Chondrocyte (in vitro differentiated cells): ENCODE data around the gene TMTC2. TPM values are rescaled to one million over a fixed set of nuclear protein-coding genes. Genes with fewer than 3 reads are reported as not detected.

ENCODE experiments used
- DNase-seq: peaks from one replicate; pipeline ENCODE4 v3.0.0; 2021; ENCODE audit warnings: mixed read lengths, low spot score
- H3K27ac Mint-ChIP-seq: one replicate; pipeline ENCODE4 v1.8.0; 2021; ENCODE audit warnings: mild to moderate bottlenecking, moderate library complexity, mixed read lengths; ENCODE audit not compliant: unreplicated experiment
- H3K27me3 Mint-ChIP-seq: 2 replicates; pipeline ENCODE4 v1.8.0; 2021; ENCODE audit warnings: low read depth, mixed read lengths
- H3K36me3 Mint-ChIP-seq: 2 replicates; pipeline ENCODE4 v1.8.0; 2021; ENCODE audit warnings: low read depth, mixed read lengths
- H3K4me1 Mint-ChIP-seq: 2 replicates; pipeline ENCODE4 v1.8.0; 2021; ENCODE audit warnings: low read depth, mild to moderate bottlenecking, mixed read lengths
- H3K4me3 Mint-ChIP-seq: one replicate; pipeline ENCODE4 v1.8.0; 2021; ENCODE audit warnings: mild to moderate bottlenecking, moderate library complexity, mixed read lengths; ENCODE audit not compliant: unreplicated experiment
- H3K9me3 Mint-ChIP-seq: 2 replicates; pipeline ENCODE4 v1.8.0; 2021; ENCODE audit warnings: low read depth, mixed read lengths
- total RNA-seq: library from RNA; stranded (reverse); gene quantifications from 3 replicates; pipeline ENCODE4 v1.2.1, GENCODE V29; 2021
- TF ChIP-seq, protein P1 (sequence below): fragments of 200-600 bp; sonication (generic); IDR thresholded peaks from 2 replicates; pipeline ENCODE4 v1.5.0; 2021; ENCODE audit warnings: antibody characterized with exemption, mild to moderate bottlenecking, moderate library complexity

TMTC2 gene
- total RNA-seq, 1 donor from 2014 or later = 1.4 TPM

- TF ChIP-seq, protein P1, sequence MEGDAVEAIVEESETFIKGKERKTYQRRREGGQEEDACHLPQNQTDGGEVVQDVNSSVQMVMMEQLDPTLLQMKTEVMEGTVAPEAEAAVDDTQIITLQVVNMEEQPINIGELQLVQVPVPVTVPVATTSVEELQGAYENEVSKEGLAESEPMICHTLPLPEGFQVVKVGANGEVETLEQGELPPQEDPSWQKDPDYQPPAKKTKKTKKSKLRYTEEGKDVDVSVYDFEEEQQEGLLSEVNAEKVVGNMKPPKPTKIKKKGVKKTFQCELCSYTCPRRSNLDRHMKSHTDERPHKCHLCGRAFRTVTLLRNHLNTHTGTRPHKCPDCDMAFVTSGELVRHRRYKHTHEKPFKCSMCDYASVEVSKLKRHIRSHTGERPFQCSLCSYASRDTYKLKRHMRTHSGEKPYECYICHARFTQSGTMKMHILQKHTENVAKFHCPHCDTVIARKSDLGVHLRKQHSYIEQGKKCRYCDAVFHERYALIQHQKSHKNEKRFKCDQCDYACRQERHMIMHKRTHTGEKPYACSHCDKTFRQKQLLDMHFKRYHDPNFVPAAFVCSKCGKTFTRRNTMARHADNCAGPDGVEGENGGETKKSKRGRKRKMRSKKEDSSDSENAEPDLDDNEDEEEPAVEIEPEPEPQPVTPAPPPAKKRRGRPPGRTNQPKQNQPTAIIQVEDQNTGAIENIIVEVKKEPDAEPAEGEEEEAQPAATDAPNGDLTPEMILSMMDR = no peak
- Mint-ChIP-seq H3K4me1 (peaks cover 10% of the 10 kb centered on the region), H3K27ac (no peak overlapping the region), H3K9me3 (no peaks in the 10 kb centered on the region), H3K4me3 (no peak overlapping the region), H3K27me3 (peaks cover 1% of the 10 kb centered on the region), H3K36me3 (no peaks in the 10 kb centered on the region)
- no peak for DNase-seq
Observed at GRCh38 chr12:82690006-82690405, 3.3 kb downstream of the TMTC2 start.

- no peak overlapping the region for H3K27ac Mint-ChIP-seq
- peaks cover 16% of the 10 kb centered on the region for H3K4me1 Mint-ChIP-seq
- no peak overlapping the region for H3K4me3 Mint-ChIP-seq
- no peaks in the 10 kb centered on the region for H3K9me3 Mint-ChIP-seq
- H3K36me3 Mint-ChIP-seq = no peaks in the 10 kb centered on the region
- peaks cover 1% of the 10 kb centered on the region for H3K27me3 Mint-ChIP-seq
- TF ChIP-seq, protein P1 = no peak
- no peak for DNase-seq
Observed at GRCh38 chr12:82691513-82691912, 4.8 kb downstream of the TMTC2 start.

GRCh38 chr12:82694276-82694675 lies 7.6 kb downstream of the TMTC2 start:
- Mint-ChIP-seq H3K27me3 (peaks cover 1% of the 10 kb centered on the region), H3K4me3 (no peak overlapping the region), H3K27ac (no peak overlapping the region), H3K36me3 (no peaks in the 10 kb centered on the region), H3K9me3 (no peaks in the 10 kb centered on the region), H3K4me1 (peaks cover 8% of the 10 kb centered on the region)
- no peak for DNase-seq
- TF ChIP-seq, protein P1 = no peak

GRCh38 chr12:82694970-82695369 lies 8.3 kb downstream of the TMTC2 start:
- H3K36me3 Mint-ChIP-seq = no peaks in the 10 kb centered on the region
- no peak for DNase-seq
- no peaks in the 10 kb centered on the region for H3K9me3 Mint-ChIP-seq

GRCh38 chr12:82695531-82695930 lies 8.8 kb downstream of the TMTC2 start:
- Mint-ChIP-seq H3K4me1 (peaks cover 8% of the 10 kb centered on the region), H3K4me3 (no peak overlapping the region), H3K27ac (no peak overlapping the region), H3K27me3 (no peaks in the 10 kb centered on the region), H3K9me3 (no peaks in the 10 kb centered on the region), H3K36me3 (no peaks in the 10 kb centered on the region)
- DNase-seq = no peak
- TF ChIP-seq, protein P1 = no peak

More at GRCh38 chr12:82694970-82695369, 8.3 kb downstream of the TMTC2 start:
- TF ChIP-seq, protein P1 = no peak
- peaks cover under 1% of the 10 kb centered on the region for H3K27me3 Mint-ChIP-seq
- no peak overlapping the region for H3K4me3 Mint-ChIP-seq
- no peak overlapping the region for H3K27ac Mint-ChIP-seq
- H3K4me1 Mint-ChIP-seq = peaks cover 8% of the 10 kb centered on the region
